SH-SY5Y (cell line): ENCODE data around the gene C11orf86.

Experiments used
- GATA2 ChIP-seq: IDR thresholded peaks from 2 replicates; pipeline ENCODE4 v1.6.1; 2011; ENCODE audit warnings: mild to moderate bottlenecking, low read depth, low read length
- GATA3 ChIP-seq: IDR thresholded peaks from 2 replicates; pipeline ENCODE4 v1.6.1; 2011; ENCODE audit warnings: low read depth, mild to moderate bottlenecking, low read length, moderate library complexity

DNA sequence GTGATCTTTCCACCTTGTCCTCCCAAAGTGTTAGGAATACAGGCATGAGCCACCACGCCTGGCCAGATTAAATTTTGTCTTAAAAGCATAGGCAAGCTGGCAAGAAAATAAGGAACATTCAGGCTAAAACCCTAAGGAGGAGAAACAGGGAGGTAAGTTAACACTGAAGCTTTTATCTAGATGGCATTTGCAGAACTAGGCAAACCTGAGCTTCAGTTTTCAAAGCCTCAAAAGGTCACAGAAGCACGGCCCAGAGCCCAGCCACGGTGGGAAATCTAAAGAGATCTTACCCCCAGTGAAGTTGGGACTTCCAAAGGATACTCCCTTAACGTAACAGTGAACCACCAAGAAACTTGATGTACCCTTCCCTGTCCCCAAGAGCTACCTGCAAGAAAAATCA lies 45.4 kb upstream of the C11orf86 start:
- no peak for TF ChIP-seq GATA2
- TF ChIP-seq GATA3: no peak
